ENCODE measurements around the gene SH2B3. TPM values are rescaled to one million over a fixed set of nuclear protein-coding genes. Genes with fewer than 3 reads are reported as not detected.

The SH2B3 gene
- total RNA-seq, 1 donor from 2014 or later = 11.7 TPM

- DNase-seq (ENCODE audit: low spot score) = no peak
- no peak for ATAC-seq
These were observed 2.4 kb downstream of the SH2B3 start for GRCh38 chr12:111408116-111408440.

DNA sequence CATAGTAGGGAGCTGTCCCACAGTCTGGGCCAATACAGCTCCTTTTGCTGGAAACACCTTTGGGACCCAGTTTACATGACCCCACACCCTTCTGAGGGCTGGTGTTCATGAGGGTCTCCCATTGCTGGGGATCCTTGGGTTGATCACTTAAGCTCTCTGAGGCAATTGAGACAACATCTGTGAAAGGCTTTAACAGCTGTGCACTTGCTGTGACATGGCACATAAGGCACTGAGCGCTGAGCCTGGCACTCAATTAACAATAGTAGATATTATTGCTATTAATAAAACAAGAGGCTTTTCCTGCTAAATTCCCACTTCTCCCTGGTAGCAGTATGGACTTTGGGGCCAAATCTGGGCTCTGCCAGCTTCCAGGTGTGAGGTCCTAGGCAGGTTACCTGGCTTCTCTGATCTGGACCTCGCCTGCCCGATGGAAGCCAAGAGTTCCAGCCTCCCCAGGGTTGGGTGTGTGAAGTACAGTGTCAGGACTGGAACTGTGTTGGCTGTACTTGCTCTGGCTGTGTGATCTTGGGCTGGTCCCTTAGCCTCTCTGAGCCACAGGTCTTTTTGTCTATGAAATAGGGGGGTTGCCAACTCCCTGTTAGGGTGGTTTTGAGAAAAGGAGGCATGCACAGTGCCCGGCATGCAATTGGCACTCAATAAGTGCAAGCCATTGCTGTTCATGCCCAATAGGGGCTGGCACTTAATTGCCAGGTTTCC, 3.1 kb downstream of the SH2B3 start:
- ATAC-seq = no peak
- no peak for DNase-seq (ENCODE audit: low spot score)

- DNase-seq (ENCODE audit: low spot score) (no peak), ATAC-seq (no peak)
These were observed 3.7 kb downstream of the SH2B3 start for GRCh38 chr12:111409403-111409779.

DNA sequence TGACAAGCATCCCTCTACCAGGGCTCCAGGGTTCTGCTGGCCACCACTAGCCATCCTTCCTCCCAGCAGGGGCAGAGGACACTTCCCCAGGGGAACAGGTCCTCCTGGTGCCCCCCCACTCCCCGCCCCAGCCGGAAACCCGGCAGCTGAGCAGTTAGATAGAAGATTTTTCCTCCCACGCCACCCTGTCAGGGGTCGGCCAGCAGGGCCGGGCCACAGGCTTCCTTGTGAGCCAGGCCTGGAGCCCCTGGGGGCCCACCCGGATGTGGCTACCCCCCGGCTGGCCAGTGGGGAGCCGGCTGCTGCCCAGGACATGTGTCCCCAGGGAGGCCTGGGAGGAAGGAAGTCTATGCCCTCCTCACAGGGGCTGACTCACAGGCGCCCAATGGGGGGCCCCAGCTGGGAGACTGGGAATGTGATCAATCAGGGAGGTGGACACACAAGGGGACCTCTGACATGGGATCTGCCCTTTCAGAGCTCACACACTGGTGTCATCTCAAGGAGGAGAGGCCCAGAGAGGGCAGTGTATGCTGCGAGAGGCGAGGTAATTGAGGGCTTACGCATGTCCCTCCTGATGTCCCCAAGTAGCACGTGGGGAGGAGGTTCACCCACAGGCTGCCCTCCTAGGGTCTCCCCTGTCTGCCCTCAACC, 4.2 kb downstream of the SH2B3 start:
- ATAC-seq (no peak), DNase-seq (ENCODE audit: low spot score) (no peak)

- ATAC-seq (peak; percentile 10), DNase-seq (ENCODE audit: low spot score) (no peak)
These were observed 4.9 kb downstream of the SH2B3 start for GRCh38 chr12:111410431-111411184.

GRCh38 chr12:111411185-111411764, 5.6 kb downstream of the SH2B3 start:
- ATAC-seq (no peak), DNase-seq (ENCODE audit: low spot score) (no peak)

DNA sequence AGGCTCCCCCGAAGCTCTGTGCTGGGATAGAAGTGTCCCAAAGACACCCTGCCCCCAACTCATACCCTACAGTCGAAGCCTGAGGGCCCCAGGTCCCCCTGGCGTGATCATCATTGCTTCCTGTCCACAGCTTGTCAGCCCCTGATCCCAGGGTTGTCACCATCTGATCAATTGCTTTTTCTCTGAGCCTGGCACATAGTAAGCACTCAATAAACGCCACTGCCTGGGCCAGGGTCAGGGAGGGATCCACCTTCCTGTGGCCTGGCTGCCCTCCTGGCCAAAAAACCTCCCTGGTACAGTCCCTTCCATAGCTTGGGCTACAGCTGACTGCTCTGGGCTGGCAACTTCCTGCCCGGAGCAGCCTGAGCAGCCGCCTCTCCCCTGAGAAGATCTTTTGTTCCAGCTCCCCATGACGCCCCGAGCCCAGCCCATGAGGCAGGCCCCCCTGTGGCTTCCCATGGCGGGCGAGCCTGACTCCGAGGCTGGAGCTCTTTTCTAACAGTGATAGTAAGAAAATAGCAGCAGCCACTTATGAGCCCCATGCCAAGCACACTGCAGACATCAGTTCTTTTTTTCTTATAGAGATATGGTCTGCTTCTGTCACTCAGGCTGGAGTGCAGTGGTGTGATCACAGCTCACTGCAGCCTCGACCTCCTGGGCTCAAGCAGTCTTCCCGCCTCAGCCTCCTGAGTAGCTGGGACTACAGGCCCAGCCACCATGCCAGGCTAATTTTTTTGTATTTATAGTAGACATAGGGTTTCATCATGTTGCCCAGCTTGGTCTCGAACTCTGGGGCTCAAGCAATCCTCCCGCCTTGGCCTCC, 6.5 kb downstream of the SH2B3 start:
- DNase-seq (ENCODE audit: low spot score) = no peak
- no peak for ATAC-seq

- no peak for DNase-seq (ENCODE audit: low spot score)
- ATAC-seq = no peak
These were observed 7.2 kb downstream of the SH2B3 start for GRCh38 chr12:111412830-111413441.

DNA sequence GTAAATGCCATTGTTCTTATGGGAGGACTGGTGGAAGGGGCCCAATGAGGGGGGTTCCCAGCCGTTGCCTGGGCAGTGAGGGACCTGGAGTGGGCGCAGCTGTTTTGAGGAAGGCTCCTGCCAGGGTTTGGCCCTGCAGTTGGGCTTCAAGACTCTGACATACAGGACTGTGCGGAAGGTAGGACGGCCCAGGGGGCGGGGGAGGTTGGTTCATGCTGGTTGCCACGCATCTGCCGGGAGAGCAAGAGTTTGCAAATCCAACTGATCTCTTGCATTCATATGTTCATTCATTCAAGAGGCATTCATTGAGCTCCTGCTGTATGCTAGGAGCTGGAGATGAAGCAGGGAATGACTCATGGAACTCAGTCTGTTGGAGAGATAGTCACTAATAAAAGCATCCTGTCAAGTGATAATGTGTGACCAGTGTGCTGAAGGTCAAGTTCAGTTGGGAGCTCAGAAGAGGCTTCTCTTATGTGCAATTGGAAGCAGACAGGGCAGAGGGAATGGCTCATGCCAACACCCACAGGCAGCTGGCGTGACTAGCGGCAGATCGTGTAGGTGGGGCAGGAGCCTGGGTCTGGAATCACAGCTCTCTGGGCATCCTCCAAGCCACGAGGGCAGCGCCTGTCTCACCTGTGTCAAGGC, 7.8 kb downstream of the SH2B3 start:
- DNase-seq (ENCODE audit: low spot score) (peak; percentile 84), ATAC-seq (peak; percentile 74)

GRCh38 chr12:111414711-111415252, 9.1 kb downstream of the SH2B3 start:
- ATAC-seq (no peak), DNase-seq (ENCODE audit: low spot score) (no peak)

GRCh38 chr12:111417290-111417689, 11.6 kb downstream of the SH2B3 start:
- ATAC-seq = no peak
- DNase-seq (ENCODE audit: low spot score) = no peak

DNA sequence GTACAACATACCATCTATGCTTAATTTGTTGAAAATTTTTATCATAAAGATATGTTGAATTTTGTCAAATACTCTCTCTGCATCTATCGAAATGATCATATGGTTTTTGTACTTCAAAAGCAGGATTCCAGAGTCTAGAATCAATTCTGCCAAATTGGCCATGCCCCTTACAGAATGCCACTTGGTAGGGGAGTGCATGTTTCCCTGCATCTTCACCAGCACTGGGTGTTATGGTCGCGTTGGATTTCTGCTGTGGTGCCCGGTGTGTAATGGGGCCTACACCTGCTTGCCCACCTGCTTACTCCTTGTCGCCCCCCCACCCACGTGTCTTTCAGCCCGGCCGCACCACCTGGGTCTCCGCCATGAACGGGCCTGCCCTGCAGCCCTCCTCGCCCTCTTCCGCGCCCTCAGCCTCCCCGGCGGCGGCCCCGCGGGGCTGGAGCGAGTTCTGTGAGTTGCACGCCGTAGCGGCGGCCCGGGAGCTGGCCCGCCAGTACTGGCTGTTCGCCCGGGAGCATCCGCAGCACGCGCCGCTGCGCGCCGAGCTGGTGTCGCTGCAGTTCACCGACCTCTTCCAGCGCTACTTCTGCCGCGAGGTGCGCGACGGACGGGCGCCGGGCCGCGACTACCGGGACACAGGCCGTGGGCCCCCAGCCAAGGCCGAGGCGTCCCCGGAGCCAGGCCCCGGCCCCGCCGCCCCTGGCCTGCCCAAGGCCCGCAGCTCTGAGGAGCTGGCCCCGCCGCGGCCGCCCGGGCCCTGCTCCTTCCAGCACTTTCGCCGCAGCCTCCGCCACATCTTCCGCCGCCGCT, 12.3 kb downstream of the SH2B3 start:
- ATAC-seq (no peak), DNase-seq (ENCODE audit: low spot score) (no peak)

GRCh38 chr12:111418594-111418880, 12.8 kb downstream of the SH2B3 start:
- ATAC-seq (no peak), DNase-seq (ENCODE audit: low spot score) (no peak)

- ATAC-seq (no peak), DNase-seq (ENCODE audit: low spot score) (no peak)
These were observed 14.1 kb downstream of the SH2B3 start for GRCh38 chr12:111419784-111420183.

DNA sequence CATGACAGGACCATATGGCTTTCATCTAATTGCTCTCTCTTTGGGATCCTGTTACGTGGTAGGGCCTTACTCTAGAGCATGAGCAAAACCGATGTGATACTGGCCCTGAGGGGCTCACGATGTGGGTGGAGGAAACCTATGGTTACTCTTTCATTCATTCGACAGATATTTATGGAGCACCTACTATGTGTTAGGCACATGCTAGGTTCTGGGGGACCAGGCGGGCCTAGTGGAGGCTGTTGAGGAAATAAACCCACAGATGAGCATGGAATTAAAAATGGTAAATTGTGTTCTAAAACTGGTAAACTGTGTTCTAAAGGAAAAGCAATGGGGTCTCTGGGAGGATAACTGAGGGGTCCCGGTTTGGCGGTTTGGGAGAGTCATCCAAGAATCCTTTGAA, 14.8 kb downstream of the SH2B3 start:
- DNase-seq (ENCODE audit: low spot score) (no peak), ATAC-seq (no peak)

DNA sequence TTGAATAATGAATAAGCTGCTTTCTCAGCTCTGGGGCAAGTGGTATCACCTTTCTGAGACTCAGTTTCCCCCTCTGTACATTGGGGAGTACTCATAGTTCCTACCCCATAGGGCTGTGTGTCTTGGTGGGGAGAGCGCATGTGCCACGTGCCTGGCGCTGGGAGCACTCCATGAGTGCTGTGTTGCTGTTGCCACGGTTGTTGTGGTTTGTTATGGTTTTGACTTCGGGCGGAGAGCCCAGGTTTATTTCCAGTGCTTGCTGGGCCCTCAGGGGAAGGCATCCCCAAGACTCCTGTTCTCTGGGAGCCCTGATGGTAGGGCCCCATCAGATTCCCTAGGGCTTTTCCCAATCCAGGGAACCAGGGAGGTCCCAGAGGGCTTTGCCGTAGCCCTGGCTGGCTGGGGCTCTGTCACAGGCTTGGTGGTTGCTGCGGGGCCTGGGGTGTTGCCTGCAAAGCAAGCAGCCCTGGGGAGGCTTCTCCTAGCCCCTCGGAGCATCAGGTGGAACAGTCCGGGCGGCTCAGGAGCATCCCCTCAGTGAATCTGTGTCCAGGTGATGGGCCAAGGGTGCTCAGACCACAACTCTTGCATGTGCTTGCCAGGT, 18.6 kb downstream of the SH2B3 start:
- no peak for ATAC-seq

GRCh38 chr12:111424793-111425251, 19.1 kb downstream of the SH2B3 start:
- DNase-seq (ENCODE audit: low spot score) (peak; percentile 67), ATAC-seq (peak; percentile 58)

More for the DNA sequence above, 18.6 kb downstream of the SH2B3 start:
- DNase-seq (ENCODE audit: low spot score) = no peak

- DNase-seq (ENCODE audit: low spot score) (peak; percentile 60), ATAC-seq (peak; percentile 75)
These were observed 19.9 kb downstream of the SH2B3 start for GRCh38 chr12:111425655-111426054.

All from left lobe of liver (tissue), 2 donors.